Coronary artery (tissue), 2 donors: ENCODE measurements around the gene SF3A1.
A peak's percentile ranks its signal among the peaks of the same experiment; 100 is the strongest.

Source experiments
- DNase-seq: peaks from one replicate; pipeline ENCODE4 v3.0.0-alpha.2; 2017; ENCODE audit warnings: low spot score
- H3K27ac ChIP-seq, 2 donors: fragments of 200-600 bp; sonication (generic); one replicate each; pipeline ENCODE4 v1.5.1; 2016 to 2019
- H3K4me3 ChIP-seq: fragments of 200-600 bp; sonication (generic); 2 replicates; pipeline ENCODE4 v1.5.1; 2016; ENCODE audit warnings: mild to moderate bottlenecking, moderate library complexity
- TF ChIP-seq, protein P1 (sequence below): fragments of 200-600 bp; sonication (generic); IDR thresholded peaks from one replicate; pipeline ENCODE4 v1.5.1; 2019; ENCODE audit warnings: antibody characterized with exemption

Gene SF3A1

DNA sequence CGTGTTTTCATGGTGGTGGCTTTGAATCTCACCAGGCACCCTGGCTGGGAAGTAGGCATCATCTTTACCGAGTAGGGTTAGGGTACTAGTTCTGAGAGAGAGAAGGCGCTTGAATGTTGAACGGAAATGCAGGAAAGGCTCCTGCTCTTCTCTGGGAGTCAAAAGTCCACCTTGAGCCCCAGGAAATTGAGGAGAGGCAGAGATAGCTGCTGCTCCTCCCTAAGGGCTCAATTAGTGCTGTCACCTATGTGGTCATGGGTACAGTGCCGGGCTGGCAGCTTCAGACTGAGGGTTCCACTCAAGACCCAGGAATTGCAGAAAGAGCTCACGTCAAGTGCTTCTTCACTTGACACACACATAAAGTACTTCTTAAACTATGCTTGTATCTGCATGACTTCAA lies 1.8 kb upstream of the SF3A1 start:
- Histone ChIP-seq H3K27ac (no peak overlapping the region), H3K4me3 (no peak overlapping the region)
- DNase-seq: no peak
- TF ChIP-seq, protein P1, sequence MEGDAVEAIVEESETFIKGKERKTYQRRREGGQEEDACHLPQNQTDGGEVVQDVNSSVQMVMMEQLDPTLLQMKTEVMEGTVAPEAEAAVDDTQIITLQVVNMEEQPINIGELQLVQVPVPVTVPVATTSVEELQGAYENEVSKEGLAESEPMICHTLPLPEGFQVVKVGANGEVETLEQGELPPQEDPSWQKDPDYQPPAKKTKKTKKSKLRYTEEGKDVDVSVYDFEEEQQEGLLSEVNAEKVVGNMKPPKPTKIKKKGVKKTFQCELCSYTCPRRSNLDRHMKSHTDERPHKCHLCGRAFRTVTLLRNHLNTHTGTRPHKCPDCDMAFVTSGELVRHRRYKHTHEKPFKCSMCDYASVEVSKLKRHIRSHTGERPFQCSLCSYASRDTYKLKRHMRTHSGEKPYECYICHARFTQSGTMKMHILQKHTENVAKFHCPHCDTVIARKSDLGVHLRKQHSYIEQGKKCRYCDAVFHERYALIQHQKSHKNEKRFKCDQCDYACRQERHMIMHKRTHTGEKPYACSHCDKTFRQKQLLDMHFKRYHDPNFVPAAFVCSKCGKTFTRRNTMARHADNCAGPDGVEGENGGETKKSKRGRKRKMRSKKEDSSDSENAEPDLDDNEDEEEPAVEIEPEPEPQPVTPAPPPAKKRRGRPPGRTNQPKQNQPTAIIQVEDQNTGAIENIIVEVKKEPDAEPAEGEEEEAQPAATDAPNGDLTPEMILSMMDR: no peak

DNA sequence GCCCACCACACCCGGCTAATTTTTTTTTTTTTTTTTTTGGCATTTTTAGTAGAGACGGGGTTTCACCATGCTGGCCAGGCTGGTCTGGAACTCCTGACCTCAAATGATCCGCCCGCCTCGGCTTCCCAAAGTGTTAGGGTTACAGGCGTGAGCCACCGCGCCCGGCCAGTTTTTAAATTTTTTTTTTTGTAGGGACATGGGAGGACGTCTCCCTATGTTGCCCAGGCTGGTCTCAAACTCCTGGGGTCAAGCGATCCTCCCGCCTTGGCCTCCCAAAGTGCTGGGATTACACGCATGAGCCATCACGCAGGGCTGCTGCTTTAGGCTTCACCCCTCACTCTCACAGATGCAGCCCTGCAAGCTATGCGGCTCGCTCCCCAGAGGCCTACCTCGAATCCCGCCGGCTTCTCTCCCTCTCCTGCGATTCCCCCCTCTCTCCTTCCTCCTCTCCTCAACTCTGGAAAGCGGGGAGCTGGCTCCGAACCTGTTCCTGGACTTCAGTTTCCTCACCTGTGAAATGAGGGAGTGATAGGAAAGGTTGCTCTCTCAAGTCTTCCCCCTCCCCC lies 1.0 kb upstream of the SF3A1 start:
- TF ChIP-seq, protein P1: no peak
- H3K4me3 ChIP-seq: peak overlapping the region; percentile 77
- H3K27ac ChIP-seq: no peak overlapping the region
- DNase-seq: no peak

DNA sequence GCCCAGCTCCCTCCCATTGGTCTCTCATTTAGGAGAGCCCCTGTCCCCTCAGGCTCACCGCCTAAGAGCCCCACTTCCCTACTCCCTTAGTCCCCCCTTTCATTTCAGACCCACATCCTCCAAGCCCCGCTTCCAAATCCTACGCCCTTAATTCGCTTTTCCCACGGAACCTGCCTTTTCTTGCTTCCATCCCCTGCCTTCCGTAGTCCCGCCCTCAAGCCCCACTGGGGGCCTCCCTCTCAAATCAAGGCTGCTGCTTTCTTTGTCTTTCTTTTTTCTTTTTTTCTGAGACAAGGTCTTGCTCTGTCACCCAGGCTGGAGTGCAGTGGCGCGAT lies 509 bp upstream of the SF3A1 start:
- TF ChIP-seq, protein P1: no peak
- no peak for DNase-seq

DNA sequence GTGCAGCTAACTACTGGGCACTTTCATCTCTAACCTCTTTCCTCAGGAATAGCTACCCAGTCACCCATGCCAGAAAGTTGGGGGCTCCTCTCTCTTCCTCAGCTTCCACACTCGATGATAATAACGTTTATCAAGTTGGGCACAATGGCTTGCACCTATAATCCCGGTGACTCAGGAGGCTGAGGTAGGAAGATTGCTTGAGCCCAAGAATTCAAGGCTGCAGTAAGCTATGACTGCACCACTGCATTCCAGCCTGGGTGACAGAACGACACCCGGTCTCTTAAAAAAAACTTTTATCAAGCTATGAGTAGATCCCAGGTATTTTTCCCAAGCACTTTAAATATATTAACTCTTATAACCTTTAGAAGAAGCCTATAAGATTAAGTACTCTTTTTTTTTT lies 2.0 kb downstream of the SF3A1 start:
- H3K27ac ChIP-seq: no peak overlapping the region
- H3K4me3 ChIP-seq: peak overlapping the region; percentile 77
- TF ChIP-seq, protein P1: no peak
- no peak for DNase-seq

More for the DNA sequence above, 509 bp upstream of the SF3A1 start:
- peak overlapping the region in 1 of 2 donors; percentile 95 for H3K27ac ChIP-seq
- H3K4me3 ChIP-seq: peak overlapping the region; percentile 77

DNA sequence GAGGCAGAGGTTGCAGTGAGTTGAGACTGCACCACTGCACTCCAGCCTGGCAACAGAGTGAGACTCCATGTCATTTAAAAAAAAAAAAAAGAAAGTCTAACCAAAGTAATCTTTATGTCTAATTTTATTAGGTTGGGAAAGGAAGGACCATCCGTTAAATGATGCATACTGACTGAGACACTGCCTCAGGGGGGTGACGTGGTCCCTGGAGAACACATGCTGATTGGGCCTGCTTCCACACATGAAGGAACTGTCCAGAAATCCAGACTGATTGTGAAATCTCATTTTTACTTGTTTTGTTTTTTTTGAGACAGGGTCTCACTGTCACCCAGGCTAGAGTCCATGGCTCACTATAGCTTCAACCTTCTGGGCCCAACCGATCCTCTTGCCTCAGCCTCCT lies 5.5 kb downstream of the SF3A1 start:
- DNase-seq: no peak
- TF ChIP-seq, protein P1: no peak
- Histone ChIP-seq H3K27ac (no peak overlapping the region), H3K4me3 (no peak overlapping the region)

DNA sequence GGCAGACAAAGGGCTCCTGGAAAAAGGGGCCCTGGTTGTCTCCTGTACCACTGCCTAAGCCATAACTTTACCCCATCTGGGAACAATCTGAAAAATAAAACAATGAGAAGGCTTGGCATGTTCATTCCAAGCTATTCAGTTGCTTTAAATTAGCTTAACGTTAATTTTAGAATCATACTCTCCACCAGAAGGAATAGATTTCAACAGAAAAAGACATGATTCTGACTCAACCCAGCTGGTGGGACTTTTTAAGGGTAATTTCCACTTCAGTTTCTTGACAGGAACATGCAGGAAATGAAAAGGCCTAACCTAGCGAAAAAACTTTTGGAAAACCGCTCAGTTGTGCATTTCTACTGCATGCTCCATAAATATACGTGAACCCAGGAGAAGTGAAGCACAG lies 7.9 kb downstream of the SF3A1 start:
- no peak overlapping the region for H3K27ac ChIP-seq
- TF ChIP-seq, protein P1: no peak
- no peak overlapping the region for H3K4me3 ChIP-seq
- no peak for DNase-seq

DNA sequence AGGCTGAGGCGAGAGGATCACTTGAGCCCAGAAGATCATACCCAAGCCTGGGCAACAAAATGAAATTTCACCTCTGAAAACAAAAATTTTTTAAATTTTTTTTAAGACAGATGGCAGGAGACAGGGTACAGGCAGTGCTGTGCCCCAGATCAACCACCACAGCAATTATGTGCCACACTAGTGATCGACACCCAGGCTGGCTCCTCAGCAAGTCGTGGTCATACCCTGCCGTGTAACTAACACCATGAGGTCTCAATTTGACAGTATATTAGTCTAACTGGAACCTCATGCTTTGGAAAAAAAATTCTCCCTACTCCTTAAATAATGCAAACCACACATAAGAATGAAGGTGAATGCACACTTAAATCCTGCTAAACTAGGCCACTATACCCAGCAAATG lies 8.3 kb downstream of the SF3A1 start:
- no peak overlapping the region for H3K27ac ChIP-seq
- TF ChIP-seq, protein P1: no peak
- no peak overlapping the region for H3K4me3 ChIP-seq
- no peak for DNase-seq
